ENCODE results near the gene PROSER2. TPM values are rescaled to one million over a fixed set of nuclear protein-coding genes. Genes with fewer than 3 reads are reported as not detected.

Gene PROSER2
- total RNA-seq, 2 donors from 2014 or later: 29.3 to 58.3 TPM

DNA sequence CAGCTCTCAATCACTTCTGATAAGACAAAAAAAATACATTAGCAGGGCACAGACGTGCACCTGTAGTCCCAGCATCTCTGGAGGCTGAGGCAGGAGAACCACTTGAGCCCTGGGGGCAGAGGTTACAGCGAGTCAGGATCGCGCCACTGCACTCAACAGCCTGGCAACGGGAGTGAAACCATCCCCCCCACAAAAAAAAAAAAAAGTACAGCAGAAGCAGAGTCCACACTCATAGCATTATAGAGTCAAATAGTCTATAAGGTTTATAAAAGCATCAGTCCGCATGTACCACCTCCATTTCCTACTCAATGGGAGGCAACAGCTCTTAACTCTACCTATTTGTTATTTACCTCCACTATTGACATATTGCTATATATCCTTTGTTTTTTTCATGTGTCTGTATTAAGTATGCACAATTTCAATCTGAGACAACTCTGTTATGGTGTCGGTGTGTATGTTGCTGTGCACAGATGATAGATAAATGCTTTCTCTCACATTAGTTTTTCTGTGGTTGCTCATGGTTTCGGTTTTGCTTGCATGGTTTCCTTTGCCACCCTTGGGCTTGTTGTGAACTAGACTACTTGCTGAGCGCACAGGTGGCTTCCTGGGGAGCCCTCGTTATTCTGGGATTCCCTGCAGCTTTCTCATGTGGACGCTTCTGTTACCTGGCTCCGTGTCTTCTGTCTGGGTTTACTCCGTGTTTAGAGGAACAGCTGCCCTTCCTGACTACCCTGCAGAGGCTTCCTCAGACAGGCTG, 40.4 kb downstream of the PROSER2 start:
- WGBS, 2 donors: 68 to 79% methylated on average over 13 of the region's 13 CpGs
- H3K36me3 ChIP-seq (replicated peaks in 1 of 2; ENCODE audit: insufficient read depth in 1 of 2, low read depth in 2 of 2): peaks cover 0 to 2% of the 10 kb centered on the region in 2 donors

DNA sequence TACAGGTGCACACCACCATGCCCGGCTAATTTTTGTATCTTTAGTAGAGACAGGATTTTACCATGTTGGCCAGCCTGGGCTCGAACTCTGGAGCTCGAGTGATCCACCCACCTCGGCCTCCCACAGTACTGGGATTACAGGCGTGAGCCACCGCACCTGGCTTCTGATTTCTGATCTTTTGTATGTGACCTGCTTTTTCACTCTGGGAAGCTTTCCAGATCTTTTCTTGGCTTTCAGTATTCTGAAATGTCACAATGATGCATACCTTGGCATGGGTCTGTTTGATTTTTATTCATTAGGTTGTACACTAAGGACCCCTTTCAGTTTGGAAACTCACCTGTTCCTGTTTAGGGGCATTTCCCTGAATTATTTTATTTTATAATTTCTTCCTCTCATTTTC, 41.6 kb downstream of the PROSER2 start:
- Histone ChIP-seq H3K4me1 (no peaks in the 10 kb centered on the region), H3K4me3 (no peak overlapping the region), H3K27ac (peak overlapping the region in 1 of 4 donors; percentile 44), H3K9me3 (no peaks in the 10 kb centered on the region), H3K27me3 (no peaks in the 10 kb centered on the region), H3K36me3 (replicated peaks in 1 of 2; ENCODE audit: insufficient read depth in 1 of 2, low read depth in 2 of 2) (peaks cover 0 to 2% of the 10 kb centered on the region in 2 donors)
- WGBS, 2 donors: 36 to 49% methylated on average over 6 of the region's 6 CpGs
- peak in 1 of 4 donors; percentile 20 for DNase-seq
- intact Hi-C loops (cut with DNase I): no loop called here
- no peak for TF ChIP-seq POLR2A (IDR thresholded peaks at IDR 0.05)
- TF ChIP-seq, protein P1, sequence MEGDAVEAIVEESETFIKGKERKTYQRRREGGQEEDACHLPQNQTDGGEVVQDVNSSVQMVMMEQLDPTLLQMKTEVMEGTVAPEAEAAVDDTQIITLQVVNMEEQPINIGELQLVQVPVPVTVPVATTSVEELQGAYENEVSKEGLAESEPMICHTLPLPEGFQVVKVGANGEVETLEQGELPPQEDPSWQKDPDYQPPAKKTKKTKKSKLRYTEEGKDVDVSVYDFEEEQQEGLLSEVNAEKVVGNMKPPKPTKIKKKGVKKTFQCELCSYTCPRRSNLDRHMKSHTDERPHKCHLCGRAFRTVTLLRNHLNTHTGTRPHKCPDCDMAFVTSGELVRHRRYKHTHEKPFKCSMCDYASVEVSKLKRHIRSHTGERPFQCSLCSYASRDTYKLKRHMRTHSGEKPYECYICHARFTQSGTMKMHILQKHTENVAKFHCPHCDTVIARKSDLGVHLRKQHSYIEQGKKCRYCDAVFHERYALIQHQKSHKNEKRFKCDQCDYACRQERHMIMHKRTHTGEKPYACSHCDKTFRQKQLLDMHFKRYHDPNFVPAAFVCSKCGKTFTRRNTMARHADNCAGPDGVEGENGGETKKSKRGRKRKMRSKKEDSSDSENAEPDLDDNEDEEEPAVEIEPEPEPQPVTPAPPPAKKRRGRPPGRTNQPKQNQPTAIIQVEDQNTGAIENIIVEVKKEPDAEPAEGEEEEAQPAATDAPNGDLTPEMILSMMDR (IDR thresholded peaks at IDR 0.05): no peak
- ATAC-seq: peak; percentile 42

More for the DNA sequence above, 40.4 kb downstream of the PROSER2 start:
- H3K9me3 ChIP-seq: no peaks in the 10 kb centered on the region
- no peaks in the 10 kb centered on the region for H3K27me3 ChIP-seq
- no peak overlapping the region for H3K4me3 ChIP-seq
- H3K27ac ChIP-seq: no peak overlapping the region
- ATAC-seq (no peak), DNase-seq (no peak)
- no peaks in the 10 kb centered on the region for H3K4me1 ChIP-seq
- intact Hi-C loops (cut with DNase I): no loop called here
- TF ChIP-seq POLR2A (IDR thresholded peaks at IDR 0.05): no peak
- TF ChIP-seq, protein P1 (IDR thresholded peaks at IDR 0.05): no peak

DNA sequence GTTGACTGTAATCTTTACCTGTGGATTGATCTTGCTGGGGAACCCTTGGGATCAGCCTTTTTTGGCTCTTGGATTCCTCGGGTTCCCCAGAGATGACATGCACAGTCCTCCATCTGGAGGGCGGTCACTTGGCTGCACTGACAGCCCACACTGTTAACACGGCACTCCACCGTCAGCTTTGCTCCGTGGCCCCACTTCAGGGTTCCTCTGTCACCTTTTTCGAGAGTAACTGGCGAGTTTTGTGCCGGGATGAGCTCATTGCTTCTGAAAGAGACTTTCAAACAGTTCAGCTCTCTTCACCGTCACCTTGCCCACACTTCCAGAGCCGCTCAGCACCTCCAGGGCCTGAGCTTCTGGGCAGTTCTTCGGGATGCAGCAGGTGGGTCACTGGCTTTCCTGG, 42.4 kb downstream of the PROSER2 start:
- H3K9me3 ChIP-seq: no peaks in the 10 kb centered on the region
- H3K4me3 ChIP-seq: no peak overlapping the region
- TF ChIP-seq POLR2A (IDR thresholded peaks at IDR 0.05): no peak
- TF ChIP-seq, protein P1 (IDR thresholded peaks at IDR 0.05): no peak
- ATAC-seq (no peak), DNase-seq (no peak)
- no peaks in the 10 kb centered on the region for H3K27me3 ChIP-seq
- H3K4me1 ChIP-seq: no peaks in the 10 kb centered on the region
- intact Hi-C loops (cut with DNase I): no loop called here
- peaks cover 0 to 2% of the 10 kb centered on the region in 2 donors for H3K36me3 ChIP-seq (replicated peaks in 1 of 2; ENCODE audit: insufficient read depth in 1 of 2, low read depth in 2 of 2)
- WGBS, 2 donors: 88 to 92% methylated on average over 11 of the region's 11 CpGs
- H3K27ac ChIP-seq: no peak overlapping the region

DNA sequence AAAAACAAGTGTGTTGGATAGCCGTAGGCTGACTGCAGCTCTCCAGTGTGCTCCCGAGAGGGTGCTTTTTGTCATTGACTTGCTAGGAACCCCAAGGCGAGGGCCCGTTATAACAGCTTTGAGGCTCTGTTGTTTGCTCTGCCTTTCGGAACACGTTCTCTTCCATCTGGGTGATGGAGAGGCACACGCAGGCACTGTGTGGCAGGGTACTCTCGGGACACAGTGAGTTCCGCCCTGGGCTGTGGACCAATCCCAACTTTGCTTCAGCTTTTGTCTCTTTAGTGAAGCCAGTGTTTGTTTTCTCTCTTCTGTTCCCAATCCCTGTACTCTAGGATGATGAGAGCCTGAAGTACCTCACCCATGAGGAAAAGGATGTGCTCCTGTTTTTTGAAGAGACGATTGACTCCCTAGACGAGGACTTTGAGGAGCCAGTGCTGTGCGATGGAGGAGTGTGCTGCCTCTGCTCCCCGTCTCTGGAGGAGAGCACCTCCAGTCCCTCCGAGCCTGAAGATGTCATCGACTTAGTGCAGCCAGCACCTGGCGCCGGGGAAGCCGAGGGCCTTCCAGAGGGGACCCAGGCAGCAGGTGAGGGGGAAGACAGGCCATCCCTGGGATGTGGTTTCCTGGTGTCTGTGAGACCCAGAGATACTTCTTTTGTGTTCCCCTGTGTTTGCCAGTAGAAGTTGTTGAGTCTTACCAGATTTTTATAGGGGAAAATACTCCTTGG, 43.2 kb downstream of the PROSER2 start:
- no peaks in the 10 kb centered on the region for H3K4me1 ChIP-seq
- no peak overlapping the region for H3K4me3 ChIP-seq
- H3K27ac ChIP-seq: no peak overlapping the region
- 94 to 95% methylated on average over 18 of the region's 18 CpGs for WGBS, 2 donors
- ATAC-seq (no peak), DNase-seq (no peak)
- H3K36me3 ChIP-seq (replicated peaks in 1 of 2; ENCODE audit: insufficient read depth in 1 of 2, low read depth in 2 of 2): peaks cover 0 to 2% of the 10 kb centered on the region in 2 donors
- no peak for TF ChIP-seq POLR2A (IDR thresholded peaks at IDR 0.05)
- TF ChIP-seq, protein P1 (IDR thresholded peaks at IDR 0.05): no peak
- no peaks in the 10 kb centered on the region for H3K27me3 ChIP-seq
- no peaks in the 10 kb centered on the region for H3K9me3 ChIP-seq
- intact Hi-C loops (cut with DNase I): no loop called here

Data from body of pancreas (tissue), 4 donors.